ENCODE measurements around the gene ELFN1. TPM values are rescaled to one million over a fixed set of nuclear protein-coding genes. Genes with fewer than 3 reads are reported as not detected.

ELFN1 gene
- total and polyA plus RNA-seq, 10 of the 15 experiments (the other 5 are each of a cell fraction or from before 2014, with no cell fraction given) = 0.04 TPM; not detected in 9

DNA sequence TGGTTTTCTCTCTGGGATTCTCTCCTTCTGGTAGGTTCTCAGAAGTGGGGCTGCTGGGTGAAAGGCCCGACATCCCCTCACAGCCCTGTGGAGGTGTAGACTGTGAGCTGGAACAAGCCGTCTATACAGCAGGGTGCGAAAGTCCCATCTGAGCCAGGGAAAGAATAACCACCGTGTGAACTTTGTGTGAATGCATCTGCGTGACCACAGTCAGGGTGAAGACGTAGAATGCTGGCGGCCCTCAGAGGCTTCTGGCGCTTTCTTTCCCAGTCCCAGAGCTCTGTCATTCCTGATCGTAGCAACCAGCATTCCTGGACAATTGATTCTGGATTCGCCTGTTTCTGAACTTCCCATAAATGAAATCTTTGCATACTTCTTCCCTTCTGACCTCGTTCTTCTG is 30.0 kb downstream of the ELFN1 start:
- CTCF ChIA-PET = no interaction called here
- DNase-seq (ENCODE audit: low read depth, low spot score) = no peak
- in situ Hi-C loops (cut with MboI) = no loop called here
- intact Hi-C loops (cut with micrococcal nuclease; ENCODE audit: unreplicated experiment) = no loop called here
- no peak overlapping the region for H2AFZ ChIP-seq (ENCODE audit: control insufficient read depth, low read depth, low read length)
- no peak overlapping the region for H3K4me2 ChIP-seq (ENCODE audit: control insufficient read depth, insufficient read depth)
- ATAC-seq = no peak
- no TSS peak for BruUV-seq (replicated peaks)
- POLR2A ChIA-PET = no interaction called here
- no peaks in the 10 kb centered on the region for H3K9me3 ChIP-seq (replicated peaks; ENCODE audit: control insufficient read depth, insufficient read depth, low read length)
- no peak overlapping the region for H3K27ac ChIP-seq (ENCODE audit: control insufficient read depth, insufficient read depth)
- no peak overlapping the region for H3K9ac ChIP-seq (ENCODE audit: control insufficient read depth, insufficient read depth, low read length)
- H3K36me3 ChIP-seq (ENCODE audit: control insufficient read depth in 2 of 2, insufficient read depth in 2 of 2, low read length in 1 of 2) = no peaks in the 10 kb centered on the region
- H3K4me3 ChIP-seq = no peak overlapping the region
- WGBS (ENCODE audit: insufficient coverage, insufficient replicate concordance, low lambda C conversion rate, missing lambda C conversion rate) = 56% methylated on average over 11 of the region's 11 CpGs
- SMC1A ChIA-PET (ENCODE audit: uncharacterized antibody, unreplicated experiment) = no interaction called here
- no peaks in the 10 kb centered on the region for H3K27me3 ChIP-seq (replicated peaks in 1 of 2; ENCODE audit: control insufficient read depth in 2 of 2, insufficient read depth in 2 of 2, low read length in 1 of 2)
- TF ChIP-seq MEF2B (IDR thresholded peaks at IDR 0.05; ENCODE audit: partially characterized antibody, poor library complexity, severe bottlenecking) (no peak), BHLHE40 (IDR thresholded peaks at IDR 0.05; ENCODE audit: borderline replicate concordance in 1 of 2, low read depth in 2 of 2, low read length in 1 of 2) (no peak), IRF4 (IDR thresholded peaks at IDR 0.05; ENCODE audit: low read depth, low read length) (no peak), PAX8 (IDR thresholded peaks at IDR 0.05) (no peak), POLR2A (IDR thresholded peaks at IDR 0.05; ENCODE audit: low read depth, low read length) (no peak), SIX5 (IDR thresholded peaks at IDR 0.05; ENCODE audit: low read depth, low read length, severe bottlenecking) (no peak), NFYB (IDR thresholded peaks at IDR 0.05; ENCODE audit: insufficient read depth, low read depth, low read length) (no peak), TBL1XR1 (IDR thresholded peaks at IDR 0.05; ENCODE audit: low read depth, low read length) (no peak), SKIL (IDR thresholded peaks at IDR 0.05; ENCODE audit: low read depth, poor library complexity, severe bottlenecking) (no peak), DPF2 (IDR thresholded peaks at IDR 0.05) (no peak)
- TF ChIP-seq, protein P1, sequence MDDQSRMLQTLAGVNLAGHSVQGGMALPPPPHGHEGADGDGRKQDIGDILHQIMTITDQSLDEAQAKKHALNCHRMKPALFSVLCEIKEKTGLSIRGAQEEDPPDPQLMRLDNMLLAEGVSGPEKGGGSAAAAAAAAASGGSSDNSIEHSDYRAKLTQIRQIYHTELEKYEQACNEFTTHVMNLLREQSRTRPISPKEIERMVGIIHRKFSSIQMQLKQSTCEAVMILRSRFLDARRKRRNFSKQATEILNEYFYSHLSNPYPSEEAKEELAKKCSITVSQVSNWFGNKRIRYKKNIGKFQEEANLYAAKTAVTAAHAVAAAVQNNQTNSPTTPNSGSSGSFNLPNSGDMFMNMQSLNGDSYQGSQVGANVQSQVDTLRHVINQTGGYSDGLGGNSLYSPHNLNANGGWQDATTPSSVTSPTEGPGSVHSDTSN (IDR thresholded peaks at IDR 0.05; ENCODE audit: insufficient replicate concordance, low read depth, low read length) = no peak
- RAD21 ChIA-PET (ENCODE audit: unreplicated experiment) = no interaction called here
- no peak for FAIRE-seq
- H3K79me2 ChIP-seq (ENCODE audit: control insufficient read depth, insufficient read depth, low read length) = no peaks in the 10 kb centered on the region
- no peaks in the 10 kb centered on the region for H4K20me1 ChIP-seq (ENCODE audit: control insufficient read depth, insufficient read depth)
- H3K4me1 ChIP-seq (ENCODE audit: control insufficient read depth, insufficient read depth, low read length) = no peaks in the 10 kb centered on the region

Data from GM12878 (cell line).